Sigmoid colon (tissue), 7 donors: Measurements from ENCODE around the gene ADCY5. TPM values are rescaled to one million over a fixed set of nuclear protein-coding genes. Genes with fewer than 3 reads are reported as not detected.

Source experiments
- DNase-seq: peaks from one replicate; pipeline ENCODE4 v3.0.0-alpha.2; 2019
- H3K27ac ChIP-seq, 4 donors: fragments of 200-600 bp; sonication (generic); one replicate each; pipeline ENCODE4 v1.5.1; 2016 to 2019; ENCODE audit warnings: mild to moderate bottlenecking in 1 of 4
- H3K27me3 ChIP-seq, 3 donors: fragments of 200-600 bp; sonication (generic); one replicate each; pipeline ENCODE4 v1.5.1; 2019; ENCODE audit warnings: mild to moderate bottlenecking in 1 of 3
- H3K36me3 ChIP-seq, 4 donors: fragments of 200-600 bp; sonication (generic); one replicate each; pipeline ENCODE4 v1.5.1; 2016 to 2019
- H3K4me1 ChIP-seq, 4 donors: fragments of 200-600 bp; sonication (generic); one replicate each; pipeline ENCODE4 v1.5.1; 2017 to 2019
- H3K4me3 ChIP-seq, 4 donors: fragments of 200-600 bp; sonication (generic); one replicate each; pipeline ENCODE4 v1.5.1; 2017 to 2019; ENCODE audit warnings: mild to moderate bottlenecking in 2 of 4, moderate library complexity in 1 of 4
- H3K9me3 ChIP-seq, 4 donors: fragments of 200-600 bp in 3 of 4; sonication (generic) in 3 of 4; one replicate each; pipeline versions ENCODE4 v1.5.1 to v1.6.1; 2013 to 2019
- CTCF ChIP-seq, 4 experiments: fragments of 450-650 bp in 3 of 4; fragments of 200-600 bp in 1 of 4; IDR thresholded peaks; one replicate each; pipeline ENCODE4 v1.5.1; 2016 to 2019; ENCODE audit warnings: antibody characterized with exemption in 4 of 4, mild to moderate bottlenecking in 3 of 4, moderate library complexity in 2 of 4
- EP300 ChIP-seq, 4 donors: sonication (generic); formaldehyde crosslinking; IDR thresholded peaks; one replicate each; pipeline ENCODE4 v1.6.1; 2017; ENCODE audit warnings: antibody characterized with exemption in 4 of 4
- POLR2A ChIP-seq, 2 donors: fragments of 450-650 bp; IDR thresholded peaks; one replicate each; pipeline ENCODE4 v1.6.1; 2016; ENCODE audit warnings: antibody characterized with exemption in 2 of 2, mild to moderate bottlenecking in 2 of 2, moderate library complexity in 2 of 2
- POLR2AphosphoS5 ChIP-seq, 4 donors: sonication (generic); formaldehyde crosslinking; IDR thresholded peaks; one replicate each; pipeline ENCODE4 v1.6.1; 2017; ENCODE audit warnings: antibody characterized with exemption in 4 of 4
- WGBS, 2 donors: extraction: QIAGEN DNeasy Blood & Tissue Kit; methylation state at CpG; one replicate each; pipeline ENCODE4 v1.1.7; 2013; 5-methylcytosine and 5-hydroxymethylcytosine counted together
- intact Hi-C: fragments of 100-400 bp; cut with DNase I; formaldehyde crosslinking; loops from one replicate; pipeline ENCODE4 v1.15.1; 2023
- polyA plus RNA-seq, 3 donors: library from polyadenylated mRNA; stranded (reverse); fragments of 200-250 nt; gene quantifications; one replicate each; pipeline ENCODE4 v1.2.3, GENCODE V29; 2013
- total RNA-seq, 4 donors: library from RNA; depleted of rRNA; stranded (reverse); fragments of >200 nt; gene quantifications; one replicate each; pipeline ENCODE4 v1.1.0, GENCODE V29; 2016
- donor health status: healthy with polysubstance abuse.
- donor health status: Bipolar disorder and iron deficiency.
- donor health status: healthy.

ADCY5 gene
- total and polyA plus RNA-seq, 7 donors, result 1.4 to 84.4 (median 39.5) TPM

GRCh38 chr3:123392871-123393620 lies 55.8 kb downstream of the ADCY5 start:
- WGBS, 2 donors, result 74 to 78% methylated on average over 4 of the region's 4 CpGs
- no peak for TF ChIP-seq CTCF (IDR thresholded peaks at IDR 0.05)
- TF ChIP-seq POLR2A (IDR thresholded peaks at IDR 0.05), result no peak
- TF ChIP-seq POLR2AphosphoS5 (IDR thresholded peaks at IDR 0.05), result no peak
- no peak for TF ChIP-seq EP300 (IDR thresholded peaks at IDR 0.05)
- peaks cover 0 to 5% (median 0%) of the 10 kb centered on the region in 4 donors for H3K36me3 ChIP-seq
- no peaks in the 10 kb centered on the region for H3K9me3 ChIP-seq
- H3K27me3 ChIP-seq, result no peaks in the 10 kb centered on the region
- no peak for DNase-seq
- intact Hi-C loops, result no loop called here
- H3K27ac ChIP-seq, result peak overlapping the region; percentile 87 to 93 (median 91)
- no peak overlapping the region for H3K4me3 ChIP-seq
- peaks cover 0 to 91% (median 90%) of the 10 kb centered on the region in 4 donors for H3K4me1 ChIP-seq

GRCh38 chr3:123392368-123392767 lies 56.5 kb downstream of the ADCY5 start:
- Histone ChIP-seq H3K27ac (peak overlapping the region; percentile 87 to 93 (median 91)), H3K36me3 (peaks cover 0 to 5% (median 0%) of the 10 kb centered on the region in 4 donors), H3K27me3 (no peaks in the 10 kb centered on the region), H3K4me3 (no peak overlapping the region), H3K9me3 (no peaks in the 10 kb centered on the region), H3K4me1 (peaks cover 0 to 91% (median 90%) of the 10 kb centered on the region in 4 donors)
- intact Hi-C loops, result no loop called here
- TF ChIP-seq CTCF (IDR thresholded peaks at IDR 0.05), result no peak
- TF ChIP-seq EP300 (IDR thresholded peaks at IDR 0.05), result no peak
- no peak for TF ChIP-seq POLR2A (IDR thresholded peaks at IDR 0.05)
- TF ChIP-seq POLR2AphosphoS5 (IDR thresholded peaks at IDR 0.05), result no peak
- no peak for DNase-seq
- 85 to 87% methylated on average over 5 of the region's 5 CpGs for WGBS, 2 donors

- Histone ChIP-seq H3K4me1 (peaks cover 0 to 97% (median 97%) of the 10 kb centered on the region in 4 donors), H3K4me3 (no peak overlapping the region), H3K27ac (peak overlapping the region; percentile 87 to 93 (median 91)), H3K27me3 (no peaks in the 10 kb centered on the region), H3K36me3 (peaks cover 0 to 5% (median 0%) of the 10 kb centered on the region in 4 donors), H3K9me3 (no peaks in the 10 kb centered on the region)
- 83 to 88% methylated on average over 10 of the region's 10 CpGs for WGBS, 2 donors
- DNase-seq, result no peak
- peak in 1 of 4 donors; percentile 26 for TF ChIP-seq POLR2AphosphoS5 (IDR thresholded peaks at IDR 0.05)
- TF ChIP-seq POLR2A (IDR thresholded peaks at IDR 0.05), result no peak
- TF ChIP-seq EP300 (IDR thresholded peaks at IDR 0.05), result no peak
- intact Hi-C loops, result no loop called here
Measured at GRCh38 chr3:123390865-123391600, 57.9 kb downstream of the ADCY5 start.

GRCh38 chr3:123389628-123389918 lies 59.3 kb downstream of the ADCY5 start:
- peaks cover 0 to 100% (median 99%) of the 10 kb centered on the region in 4 donors for H3K4me1 ChIP-seq
- intact Hi-C loops, result no loop called here
- H3K9me3 ChIP-seq, result no peaks in the 10 kb centered on the region
- peak overlapping the region; percentile 87 to 93 (median 91) for H3K27ac ChIP-seq
- H3K27me3 ChIP-seq, result no peaks in the 10 kb centered on the region
- TF ChIP-seq POLR2A (IDR thresholded peaks at IDR 0.05) (no peak), POLR2AphosphoS5 (IDR thresholded peaks at IDR 0.05) (no peak), CTCF (IDR thresholded peaks at IDR 0.05) (no peak), EP300 (IDR thresholded peaks at IDR 0.05) (no peak)
- DNase-seq, result no peak
- no peak overlapping the region for H3K4me3 ChIP-seq
- 76 to 84% methylated on average over 5 of the region's 5 CpGs for WGBS, 2 donors
- peaks cover 0 to 5% (median 0%) of the 10 kb centered on the region in 4 donors for H3K36me3 ChIP-seq
